Activated CD8-positive, alpha-beta T cell treated with anti-CD3 and anti-CD28 coated beads, Interleukin-2, amount 10 ng/mL, durations not matched to agents 7 days and 5 days (primary cell): ENCODE data around the gene TMEM170A. TPM values are rescaled to one million over a fixed set of nuclear protein-coding genes. Genes with fewer than 3 reads are reported as not detected.

ENCODE experiments used
- ATAC-seq: fragments of 150-1000 bp; cut with Tn5 transposase; one replicate; pipeline ENCODE4 v1.10.0; 2021; ENCODE audit warnings: moderate library complexity
- CTCF ChIA-PET: fragments of 350-600 bp; sonication (Branson Sonifier 250); formaldehyde crosslinking; loops from one replicate; lab custom pipeline; 2021; ENCODE audit warnings: antibody characterized with exemption; lab: Charles Lee
- POLR2A ChIA-PET: fragments of 350-600 bp; sonication (Branson Sonifier 250); formaldehyde crosslinking; loops from one replicate; lab custom pipeline; 2021; ENCODE audit warnings: antibody characterized with exemption; lab: Charles Lee
- DNase-seq: peaks from one replicate; pipeline ENCODE4 v3.0.0-alpha.2; 2020
- H3K27ac Mint-ChIP-seq: one replicate; pipeline ENCODE4 v1.8.0; 2021; ENCODE audit warnings: mild to moderate bottlenecking, mixed read lengths
- H3K27me3 Mint-ChIP-seq: one replicate; pipeline ENCODE4 v1.8.0; 2021; ENCODE audit warnings: low read depth, mixed read lengths
- H3K36me3 Mint-ChIP-seq: one replicate; pipeline ENCODE4 v1.8.0; 2021; ENCODE audit warnings: low read depth, mixed read lengths
- H3K4me1 Mint-ChIP-seq: one replicate; pipeline ENCODE4 v1.8.0; 2021; ENCODE audit warnings: low read depth, mixed read lengths
- H3K4me3 Mint-ChIP-seq: one replicate; pipeline ENCODE4 v1.8.0; 2021; ENCODE audit warnings: mild to moderate bottlenecking, mixed read lengths
- H3K9me3 Mint-ChIP-seq: one replicate; pipeline ENCODE4 v1.8.0; 2022; ENCODE audit warnings: mixed read lengths; ENCODE audit not compliant: insufficient read depth
- total RNA-seq, 2 experiments: library from RNA; stranded (reverse); gene quantifications; one replicate each; pipeline ENCODE4 v1.2.3, GENCODE V29; 2021

Gene TMEM170A
- total RNA-seq, 2 experiments from 2014 or later = 30.2 to 31.1 TPM

DNA sequence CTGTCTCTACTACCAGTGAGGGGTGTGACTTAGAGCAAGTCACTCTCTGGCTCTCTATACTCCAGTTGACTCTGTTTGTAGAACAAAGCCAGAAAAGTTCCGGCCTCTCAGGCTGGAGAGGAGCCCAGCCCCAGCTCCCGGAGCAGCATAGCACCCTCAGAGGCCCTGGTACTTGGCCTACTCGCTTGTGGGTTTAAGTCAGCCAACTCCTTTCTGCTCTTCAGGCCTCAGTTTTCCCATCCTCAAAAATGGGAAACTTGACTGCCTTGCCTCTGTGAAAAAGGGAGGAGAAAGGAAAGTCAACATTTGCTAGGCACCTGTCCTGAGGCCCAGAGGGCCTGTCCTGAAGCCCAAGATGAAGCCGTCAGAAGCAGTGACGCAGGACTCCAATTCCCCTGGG, 29.7 kb upstream of the TMEM170A start:
- no peak overlapping the region for H3K27ac Mint-ChIP-seq
- peak overlapping the region; percentile 36 for H3K4me3 Mint-ChIP-seq
- no peaks in the 10 kb centered on the region for H3K9me3 Mint-ChIP-seq
- ATAC-seq (no peak), DNase-seq (no peak)
- no peaks in the 10 kb centered on the region for H3K36me3 Mint-ChIP-seq
- H3K27me3 Mint-ChIP-seq = peaks cover 21% of the 10 kb centered on the region
- H3K4me1 Mint-ChIP-seq = peaks cover 7% of the 10 kb centered on the region
- ChIA-PET POLR2A (no interaction called here), CTCF (interaction anchor here (2.2 kb wide), 1 partner anchor 23 kb away, joined by 14 read pairs; no protein-coding TSS in a partner anchor)

DNA sequence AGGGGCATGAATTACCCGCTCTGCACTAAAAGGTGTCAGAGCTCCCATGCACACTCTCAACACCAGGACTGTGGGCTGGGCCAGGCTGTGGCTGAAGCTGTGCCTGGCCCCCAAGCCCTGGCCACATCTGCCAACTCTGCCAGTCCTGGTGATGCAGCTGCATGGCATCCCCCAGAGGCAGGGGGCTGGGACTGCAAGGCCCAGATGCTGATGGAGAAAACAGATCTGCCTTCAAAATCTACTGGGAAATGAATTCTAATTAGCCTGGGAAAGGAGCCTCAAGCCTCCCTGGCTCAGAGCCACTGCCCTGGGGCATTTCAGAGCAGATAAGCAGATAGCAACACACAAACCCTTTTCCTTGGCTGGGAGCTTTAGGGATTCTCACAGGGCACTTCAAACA, 27.4 kb upstream of the TMEM170A start:
- no peaks in the 10 kb centered on the region for H3K9me3 Mint-ChIP-seq
- POLR2A ChIA-PET = no interaction called here

DNA sequence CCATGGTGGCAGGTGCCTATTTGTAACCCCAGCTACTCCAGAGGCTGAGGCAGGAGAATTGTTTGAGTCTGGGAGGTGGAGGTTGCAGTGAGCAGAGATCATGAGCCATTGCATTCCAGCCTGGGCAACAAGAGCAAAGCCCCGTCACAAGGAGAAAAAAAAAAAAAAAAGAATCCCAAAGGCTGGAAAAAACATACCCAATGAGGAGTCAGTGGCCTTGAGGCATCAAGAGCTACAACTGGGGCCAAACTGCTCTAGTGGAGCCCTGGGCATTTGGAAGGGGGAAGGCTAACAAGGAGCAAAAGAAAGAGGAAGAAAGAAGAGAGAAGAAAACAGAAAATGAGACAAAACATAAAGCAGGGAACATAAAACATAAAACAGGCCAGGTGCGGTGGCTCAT, 23.8 kb upstream of the TMEM170A start:
- no peak for DNase-seq
- Mint-ChIP-seq H3K4me3 (no peak overlapping the region), H3K4me1 (no peaks in the 10 kb centered on the region), H3K27me3 (peaks cover 12% of the 10 kb centered on the region), H3K27ac (no peak overlapping the region), H3K36me3 (no peaks in the 10 kb centered on the region), H3K9me3 (no peaks in the 10 kb centered on the region)
- ChIA-PET CTCF (interaction anchor here (1.9 kb wide), 1 partner anchor 17 kb away, joined by 7 read pairs; no protein-coding TSS in a partner anchor), POLR2A (interaction anchor here (0.6 kb wide), 1 partner anchor 1707 kb away, joined by 3 read pairs; no protein-coding TSS in a partner anchor)
- no peak for ATAC-seq

More for the DNA sequence above, 27.4 kb upstream of the TMEM170A start:
- DNase-seq = no peak
- Mint-ChIP-seq H3K27ac (no peak overlapping the region), H3K27me3 (peaks cover 22% of the 10 kb centered on the region), H3K4me3 (no peak overlapping the region), H3K36me3 (no peaks in the 10 kb centered on the region), H3K4me1 (peaks cover 7% of the 10 kb centered on the region)
- CTCF ChIA-PET = interaction anchor here (1.2 kb wide), 1 partner anchor 14 kb away, joined by 3 read pairs; no protein-coding TSS in a partner anchor
- ATAC-seq = peak; percentile 41

DNA sequence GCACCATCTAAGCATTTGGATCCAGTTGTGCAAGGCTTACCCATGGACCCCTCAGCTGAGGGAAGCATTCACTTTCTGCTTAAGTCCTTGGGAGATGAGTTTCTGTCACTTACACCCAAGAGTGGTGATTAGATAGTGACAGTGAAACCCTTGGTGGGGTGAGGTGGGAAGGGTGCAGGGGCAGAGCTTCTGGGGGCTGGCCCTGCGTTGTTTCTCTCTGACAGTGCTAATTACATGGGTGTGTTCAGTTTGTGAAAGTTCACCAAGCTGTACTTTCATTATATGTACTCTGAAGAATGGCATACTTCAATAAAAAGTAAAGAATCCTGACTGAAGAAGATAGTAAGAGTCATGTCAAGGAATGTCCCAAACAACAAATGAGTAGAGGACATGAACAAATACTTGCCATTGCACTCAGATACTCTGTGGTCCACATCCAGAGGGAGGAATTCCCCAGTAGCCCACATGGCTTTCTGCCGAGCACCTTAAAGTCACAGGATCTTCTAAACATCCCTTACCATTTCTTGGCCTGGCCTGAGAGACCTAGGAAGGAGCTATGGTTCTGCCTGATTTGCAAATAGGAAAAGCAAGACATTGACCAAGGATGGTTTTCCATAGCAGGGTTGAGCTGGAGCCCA, 22.3 kb upstream of the TMEM170A start:
- Mint-ChIP-seq H3K27me3 (peaks cover 12% of the 10 kb centered on the region), H3K36me3 (no peaks in the 10 kb centered on the region), H3K4me1 (no peaks in the 10 kb centered on the region), H3K9me3 (no peaks in the 10 kb centered on the region), H3K27ac (no peak overlapping the region), H3K4me3 (no peak overlapping the region)
- ChIA-PET POLR2A (no interaction called here), CTCF (interaction anchor here (1.3 to 1.9 kb wide), 3 partner anchors 15 to 30 kb away, joined by 4 to 7 read pairs (median 4); no protein-coding TSS in a partner anchor)
- ATAC-seq (no peak), DNase-seq (no peak)

- ChIA-PET POLR2A (interaction anchor here (0.6 kb wide), 1 partner anchor 22 kb away, joined by 3 read pairs; no protein-coding TSS in a partner anchor), CTCF (interaction anchor here (1.6 to 1.9 kb wide), 2 partner anchors 14 to 21 kb away, joined by 4 to 7 read pairs; no protein-coding TSS in a partner anchor)
- Mint-ChIP-seq H3K9me3 (no peaks in the 10 kb centered on the region), H3K4me3 (no peak overlapping the region), H3K36me3 (no peaks in the 10 kb centered on the region), H3K27ac (no peak overlapping the region), H3K27me3 (peaks cover 12% of the 10 kb centered on the region), H3K4me1 (no peaks in the 10 kb centered on the region)
- no peak for ATAC-seq
- DNase-seq = no peak
Observed at GRCh38 chr16:75486014-75486675, 21.7 kb upstream of the TMEM170A start.

DNA sequence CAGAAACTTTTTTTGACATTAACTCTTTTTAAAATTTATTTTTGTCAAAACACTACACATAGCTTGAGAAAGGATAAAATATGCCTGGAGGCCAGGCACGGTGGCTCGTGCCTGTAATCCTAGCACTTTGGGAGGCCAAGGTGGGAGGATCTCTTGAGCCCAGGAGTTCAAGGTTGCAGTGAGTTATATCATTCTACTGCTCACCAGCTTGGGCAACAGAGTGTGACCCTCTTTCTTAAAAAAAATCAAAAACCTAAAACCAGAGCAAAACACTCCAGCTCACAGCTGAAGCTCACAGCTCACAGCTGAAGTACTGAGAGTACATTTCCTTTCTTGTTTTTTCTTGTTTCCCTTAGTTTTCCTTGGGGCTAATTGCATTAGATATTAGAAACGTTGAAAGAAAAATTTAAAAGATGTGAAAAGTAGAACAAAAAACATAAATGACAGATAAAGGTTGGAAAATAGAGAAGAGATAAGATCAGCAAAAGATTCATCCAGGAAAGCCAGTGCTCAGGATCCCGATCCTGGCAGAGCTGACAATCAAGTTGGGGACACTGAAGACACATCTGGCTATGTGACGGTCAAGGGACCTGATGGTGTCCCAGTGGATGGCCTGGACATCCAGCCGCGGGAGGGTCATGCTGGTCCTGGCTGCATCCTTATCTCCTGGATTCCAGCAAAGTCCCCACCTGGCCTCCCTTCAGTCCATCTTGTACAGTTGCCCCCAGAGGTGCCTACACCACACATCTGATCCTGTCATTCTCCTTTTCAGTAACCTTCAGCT, 20.9 kb upstream of the TMEM170A start:
- Mint-ChIP-seq H3K9me3 (no peaks in the 10 kb centered on the region), H3K27ac (no peak overlapping the region), H3K4me1 (no peaks in the 10 kb centered on the region), H3K36me3 (no peaks in the 10 kb centered on the region), H3K4me3 (no peak overlapping the region), H3K27me3 (peaks cover 12% of the 10 kb centered on the region)
- DNase-seq (no peak), ATAC-seq (no peak)
- CTCF ChIA-PET = interaction anchor here (1.0 to 1.6 kb wide), 2 partner anchors 20 to 31 kb away, joined by 3 to 5 read pairs; no protein-coding TSS in a partner anchor
- POLR2A ChIA-PET = no interaction called here

GRCh38 chr16:75483222-75483621, 18.7 kb upstream of the TMEM170A start:
- Mint-ChIP-seq H3K27ac (no peak overlapping the region), H3K36me3 (no peaks in the 10 kb centered on the region), H3K27me3 (peaks cover 7% of the 10 kb centered on the region), H3K4me3 (no peak overlapping the region), H3K9me3 (no peaks in the 10 kb centered on the region), H3K4me1 (no peaks in the 10 kb centered on the region)
- ChIA-PET POLR2A (no interaction called here), CTCF (no interaction called here)
- DNase-seq (no peak), ATAC-seq (no peak)

DNA sequence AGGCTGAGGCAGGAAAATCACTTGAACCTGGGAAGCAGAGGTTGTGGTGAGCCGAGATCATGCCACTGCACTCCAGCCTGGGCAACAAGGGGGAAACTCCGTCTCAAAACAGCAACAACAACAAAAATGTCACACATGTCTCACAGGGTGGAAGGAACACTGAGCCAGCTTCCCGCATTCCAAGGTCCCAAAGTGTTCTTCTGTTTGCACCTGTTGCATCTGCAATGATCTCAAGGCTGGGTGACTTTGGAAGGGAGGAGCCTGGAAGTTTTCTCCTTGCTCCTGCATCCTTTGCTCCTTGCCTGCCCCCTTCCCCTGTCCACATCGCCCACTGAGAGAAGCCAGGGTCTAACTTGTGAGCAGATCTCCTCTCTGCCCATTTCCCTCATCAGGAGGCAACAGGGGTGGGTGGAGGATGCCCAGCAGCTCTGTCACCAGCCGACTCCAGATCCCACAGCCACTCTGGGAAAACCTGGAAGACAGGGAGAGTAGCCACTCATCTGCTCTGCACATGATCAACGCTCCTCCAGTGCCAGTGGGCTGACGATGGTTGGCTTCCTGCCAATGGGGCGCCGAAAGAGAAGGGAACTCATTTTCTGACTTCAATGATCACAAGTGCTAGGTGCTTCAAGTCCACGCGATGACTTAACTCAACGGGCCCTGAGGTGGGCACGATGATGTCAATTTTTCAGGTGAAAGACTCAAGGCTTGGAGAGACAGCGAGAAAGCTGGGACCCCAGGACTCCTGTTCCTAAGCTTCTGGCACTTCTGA, 18.1 kb upstream of the TMEM170A start:
- no peak for DNase-seq
- H3K27me3 Mint-ChIP-seq = peaks cover 11% of the 10 kb centered on the region
- no peaks in the 10 kb centered on the region for H3K36me3 Mint-ChIP-seq
- no peak overlapping the region for H3K27ac Mint-ChIP-seq
- H3K9me3 Mint-ChIP-seq = no peaks in the 10 kb centered on the region
- H3K4me1 Mint-ChIP-seq = no peaks in the 10 kb centered on the region
- no peak overlapping the region for H3K4me3 Mint-ChIP-seq
- POLR2A ChIA-PET = no interaction called here
- CTCF ChIA-PET = no interaction called here
- ATAC-seq = no peak

DNA sequence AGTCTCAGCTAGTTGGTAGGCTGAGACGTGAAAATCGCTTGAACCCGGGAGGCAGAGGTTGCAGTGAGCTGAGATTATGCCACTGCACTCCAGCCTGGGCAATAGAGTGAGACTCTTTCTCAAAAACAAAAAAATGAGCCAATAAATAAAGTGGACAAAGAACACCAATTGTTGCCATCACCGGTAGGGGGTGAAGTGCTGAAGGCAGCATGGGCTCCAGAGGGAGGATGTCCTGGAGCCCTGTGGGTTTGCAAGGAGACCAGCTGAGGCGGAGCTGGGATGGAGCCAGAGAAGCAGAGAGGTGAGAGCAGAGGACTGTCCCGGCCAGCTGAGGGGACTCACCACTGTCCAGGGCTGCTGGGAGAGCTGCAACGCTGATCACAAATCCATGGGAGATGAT, 17.0 kb upstream of the TMEM170A start:
- H3K9me3 Mint-ChIP-seq = no peaks in the 10 kb centered on the region
- H3K4me3 Mint-ChIP-seq = no peak overlapping the region
- ATAC-seq = no peak
- H3K27me3 Mint-ChIP-seq = peaks cover 11% of the 10 kb centered on the region
- H3K36me3 Mint-ChIP-seq = no peaks in the 10 kb centered on the region
- ChIA-PET CTCF (interaction anchor here (1.2 kb wide), 1 partner anchor 16 kb away, joined by 4 read pairs; the partner anchor contains the start of gene TMEM170A), POLR2A (no interaction called here)
- no peak for DNase-seq
- H3K4me1 Mint-ChIP-seq = no peaks in the 10 kb centered on the region
- no peak overlapping the region for H3K27ac Mint-ChIP-seq

DNA sequence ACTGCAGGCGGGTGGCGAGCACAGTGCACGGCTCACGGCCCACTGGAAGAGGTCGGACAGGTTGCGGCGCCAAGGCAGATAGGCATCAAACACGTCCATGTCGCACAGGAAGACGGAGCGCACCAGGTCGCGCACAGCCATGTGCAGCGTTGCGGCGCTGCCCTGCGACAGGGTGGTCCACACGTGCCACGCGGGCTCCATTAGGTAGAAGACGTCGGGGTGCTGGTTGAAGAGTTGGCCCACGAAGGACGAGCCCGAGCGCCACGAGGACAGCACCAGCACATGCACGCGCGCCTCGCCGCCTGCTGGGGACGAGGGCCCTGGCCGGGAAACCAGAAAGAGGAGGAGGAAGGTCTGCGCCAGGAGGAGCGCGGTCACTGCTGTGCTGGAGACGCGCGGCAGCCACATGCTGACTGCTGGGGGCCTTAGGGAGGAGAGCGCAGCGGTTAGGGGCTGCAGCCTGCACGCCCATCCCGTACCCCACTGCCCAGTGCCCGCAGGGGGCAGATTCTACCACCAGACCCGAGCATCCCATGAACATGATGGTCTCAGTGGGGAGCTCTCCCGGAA, 15.0 kb upstream of the TMEM170A start:
- no peaks in the 10 kb centered on the region for H3K9me3 Mint-ChIP-seq
- POLR2A ChIA-PET = no interaction called here
- CTCF ChIA-PET = no interaction called here
- H3K4me3 Mint-ChIP-seq = no peak overlapping the region
- no peak overlapping the region for H3K27ac Mint-ChIP-seq
- H3K4me1 Mint-ChIP-seq = no peaks in the 10 kb centered on the region
- H3K36me3 Mint-ChIP-seq = no peaks in the 10 kb centered on the region
- H3K27me3 Mint-ChIP-seq = peaks cover 4% of the 10 kb centered on the region
- DNase-seq (no peak), ATAC-seq (no peak)
